Kidney capillary endothelial cell (primary cell): ENCODE data around the gene ASTN2.

ENCODE experiments used
- DNase-seq: peaks from one replicate; pipeline ENCODE4 v3.0.0-alpha.2; 2018; ENCODE audit warnings: low spot score

ASTN2 gene

GRCh38 chr9:116558818-116559540 is 855.9 kb downstream of the ASTN2 start:
- DNase-seq, result no peak

DNA sequence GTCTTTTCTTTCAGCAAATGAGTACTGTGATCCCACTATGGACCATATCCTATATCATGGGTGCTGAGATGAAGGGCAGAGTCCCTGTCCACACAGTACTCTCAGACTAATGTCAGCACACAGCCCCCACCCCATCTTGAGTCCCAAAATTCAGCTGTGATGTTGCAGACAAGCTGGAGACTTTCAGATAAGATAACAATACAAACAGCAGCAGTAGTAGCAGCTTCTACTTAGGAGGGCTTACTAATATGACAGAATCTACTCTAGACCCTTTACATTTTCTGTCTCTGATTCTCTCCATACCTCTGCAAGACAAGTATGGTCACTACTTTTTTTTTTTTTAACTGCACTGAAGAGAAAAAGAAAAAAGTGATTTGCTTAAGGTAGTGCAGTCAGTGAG is 856.8 kb downstream of the ASTN2 start:
- no peak for DNase-seq

GRCh38 chr9:116555556-116556155 is 859.2 kb downstream of the ASTN2 start:
- DNase-seq, result no peak

GRCh38 chr9:116555119-116555518 is 859.7 kb downstream of the ASTN2 start:
- no peak for DNase-seq

DNA sequence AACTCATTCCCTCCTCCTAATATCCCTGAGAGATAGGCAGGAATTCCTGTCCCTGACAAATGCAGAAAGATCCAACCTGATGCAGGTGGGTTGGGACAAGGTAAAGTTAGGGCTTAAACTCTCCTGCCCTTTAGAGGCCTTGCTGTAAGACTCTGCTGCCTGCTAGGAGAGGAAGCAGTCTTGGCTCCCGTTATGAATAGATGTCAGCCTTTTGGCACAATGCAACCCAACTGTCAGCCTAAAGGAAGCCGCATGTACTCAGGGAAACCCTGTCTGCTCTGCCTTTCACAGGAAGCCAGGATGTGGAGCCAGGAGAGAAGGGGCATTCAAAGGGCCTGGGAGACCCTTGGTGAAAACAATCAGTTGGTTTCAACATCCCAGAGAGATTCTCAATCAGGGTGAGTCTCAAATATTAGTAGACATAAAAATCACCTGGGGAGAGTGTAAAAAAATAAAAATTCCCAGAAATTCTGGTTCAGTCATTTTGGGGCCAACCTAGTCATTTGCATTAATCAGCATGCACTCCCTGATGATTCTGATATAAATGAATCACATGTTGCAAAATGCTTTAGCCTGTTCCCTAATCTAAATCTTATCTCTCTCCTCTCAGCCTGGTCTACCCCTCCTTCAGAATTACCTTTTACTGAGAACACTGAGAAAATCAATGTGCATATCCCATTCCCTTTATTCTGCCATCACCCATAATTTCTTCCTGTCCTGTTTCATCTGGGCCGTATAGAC is 864.0 kb downstream of the ASTN2 start:
- DNase-seq, result no peak

- DNase-seq, result no peak
These were observed 864.8 kb downstream of the ASTN2 start for GRCh38 chr9:116549786-116550660.

GRCh38 chr9:116549061-116549664 is 865.7 kb downstream of the ASTN2 start:
- no peak for DNase-seq

DNA sequence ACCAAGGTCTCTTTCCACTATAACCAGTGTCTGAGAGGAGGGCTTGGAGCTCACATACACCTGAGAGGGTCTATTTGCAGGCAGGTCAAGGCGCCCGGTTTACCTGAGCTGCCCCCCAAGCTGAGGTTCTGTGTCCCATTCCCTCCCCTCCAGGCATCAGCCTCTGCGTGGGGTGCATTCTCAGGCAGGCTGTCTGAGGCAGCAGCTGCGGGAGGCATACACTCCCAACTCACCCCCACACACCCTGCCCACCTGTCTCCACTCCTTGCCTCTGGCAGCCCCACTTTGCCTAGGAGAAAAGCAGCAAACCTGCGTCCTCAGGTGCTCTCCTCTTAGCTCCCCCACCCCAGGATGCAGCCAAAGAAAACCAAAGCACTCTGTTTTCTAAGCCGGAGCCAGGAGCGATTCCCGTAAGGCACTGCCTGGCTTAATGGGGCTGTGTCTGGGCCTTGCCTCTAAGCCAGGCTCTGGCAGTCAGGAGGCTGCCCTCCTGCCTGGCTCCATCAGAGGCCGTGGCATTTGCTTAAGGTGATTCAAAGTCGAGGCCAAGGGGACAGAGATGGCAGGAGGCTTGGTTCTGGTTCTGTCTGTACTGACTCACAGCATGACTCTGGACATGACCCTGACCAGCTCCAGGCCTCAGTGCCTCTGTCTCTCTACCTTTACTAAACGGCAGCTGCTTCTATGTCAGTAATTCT is 867.0 kb downstream of the ASTN2 start:
- no peak for DNase-seq

DNA sequence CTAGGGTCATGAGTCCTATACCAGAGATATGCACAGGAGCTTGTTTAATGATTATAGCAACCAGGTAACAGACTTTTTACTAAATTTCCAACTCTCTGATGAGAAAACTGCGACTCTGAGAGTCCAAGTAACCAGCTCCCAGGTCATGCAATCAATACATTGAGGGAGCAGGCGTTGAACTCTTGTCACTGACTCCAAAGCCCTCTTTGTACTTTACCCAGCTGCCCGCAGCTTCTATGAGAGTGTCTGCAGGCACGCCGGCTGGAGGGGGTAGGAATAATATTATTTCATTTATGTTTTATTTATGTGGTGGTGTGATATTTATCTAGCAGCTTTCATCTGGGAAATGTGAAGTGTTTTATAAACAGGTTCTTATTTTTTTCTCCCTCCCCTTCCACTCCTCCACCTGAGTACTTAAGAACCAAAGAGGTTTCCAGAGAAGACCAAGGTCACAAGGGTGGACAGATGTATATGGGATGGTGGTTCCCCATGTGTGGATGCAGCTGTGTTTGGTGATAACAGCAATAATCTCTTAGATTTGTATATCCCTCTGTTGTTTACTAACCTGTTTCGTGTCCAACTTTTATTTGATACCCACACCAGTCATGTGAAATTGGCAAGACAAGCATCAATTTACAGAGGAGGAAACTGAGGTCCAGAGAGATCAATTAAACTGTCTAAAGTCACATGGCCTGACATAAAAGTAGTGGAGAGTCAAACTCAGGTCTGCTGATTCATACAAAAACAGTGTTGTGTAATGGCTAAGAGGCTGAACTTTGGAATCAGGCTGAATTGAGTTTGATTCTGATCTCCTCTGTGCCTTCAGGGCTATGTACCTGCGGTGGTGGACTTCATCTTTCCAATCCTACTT is 867.9 kb downstream of the ASTN2 start:
- no peak for DNase-seq

GRCh38 chr9:116544896-116545295 is 870.0 kb downstream of the ASTN2 start:
- DNase-seq, result no peak

- no peak for DNase-seq
These were observed 871.0 kb downstream of the ASTN2 start for GRCh38 chr9:116543731-116544400.

DNA sequence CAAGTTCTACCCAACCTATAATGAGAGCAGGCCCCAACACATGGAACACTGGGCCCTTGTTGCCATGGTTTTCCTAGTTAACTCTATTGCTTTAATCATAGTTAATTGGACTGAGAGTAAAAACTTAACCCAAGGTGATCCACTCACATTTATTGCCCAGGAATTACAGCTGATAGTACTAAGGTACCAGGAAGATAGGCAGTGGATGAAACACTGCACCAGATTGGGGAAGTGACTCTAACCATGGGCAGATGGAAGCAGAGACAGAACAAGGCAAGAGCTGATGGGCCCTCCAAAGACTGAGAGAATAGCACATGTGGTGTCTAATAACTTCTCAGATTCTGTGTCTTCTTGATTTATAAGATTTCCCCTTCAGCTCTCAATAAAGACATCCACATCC is 873.5 kb downstream of the ASTN2 start:
- DNase-seq, result no peak

DNA sequence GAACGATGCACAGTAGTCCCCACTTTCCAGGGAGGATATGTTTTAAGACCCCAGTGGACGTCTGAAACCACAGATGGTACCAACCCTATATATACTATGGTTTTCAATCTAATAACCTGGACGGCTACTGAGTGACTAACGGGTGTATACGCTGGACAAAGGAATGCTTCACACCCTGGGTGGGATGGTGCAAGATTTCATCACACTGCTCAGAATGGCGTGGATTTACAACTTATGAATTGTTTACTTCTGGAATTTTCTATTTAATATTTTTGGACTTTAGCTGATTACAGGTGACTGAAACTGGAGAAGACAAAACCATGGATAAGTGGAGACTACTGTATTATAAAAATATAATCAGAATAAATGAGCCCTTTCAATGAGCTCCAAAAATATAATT is 875.3 kb downstream of the ASTN2 start:
- no peak for DNase-seq

DNA sequence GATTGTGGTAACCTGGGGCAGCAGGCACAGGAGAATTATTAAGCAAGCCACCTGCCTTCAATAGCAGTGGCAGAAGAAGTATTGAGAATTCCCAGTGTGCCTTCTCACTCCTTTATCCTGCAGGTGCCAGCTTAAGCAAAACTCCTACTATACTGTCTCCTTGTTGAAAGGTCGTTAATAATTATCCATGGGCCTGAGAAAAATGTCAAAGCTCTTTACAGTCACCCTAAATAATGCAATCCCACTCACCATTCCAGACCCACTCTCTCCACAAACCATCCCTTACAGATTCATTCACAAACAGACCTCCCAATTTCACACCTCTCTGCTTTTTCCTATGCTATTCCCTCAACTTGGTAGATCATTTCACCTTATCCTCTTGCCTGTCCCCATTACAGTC is 889.2 kb downstream of the ASTN2 start:
- no peak for DNase-seq

GRCh38 chr9:116524778-116525470 is 889.9 kb downstream of the ASTN2 start:
- no peak for DNase-seq

- no peak for DNase-seq
These were observed 894.6 kb downstream of the ASTN2 start for GRCh38 chr9:116520218-116520617.

DNA sequence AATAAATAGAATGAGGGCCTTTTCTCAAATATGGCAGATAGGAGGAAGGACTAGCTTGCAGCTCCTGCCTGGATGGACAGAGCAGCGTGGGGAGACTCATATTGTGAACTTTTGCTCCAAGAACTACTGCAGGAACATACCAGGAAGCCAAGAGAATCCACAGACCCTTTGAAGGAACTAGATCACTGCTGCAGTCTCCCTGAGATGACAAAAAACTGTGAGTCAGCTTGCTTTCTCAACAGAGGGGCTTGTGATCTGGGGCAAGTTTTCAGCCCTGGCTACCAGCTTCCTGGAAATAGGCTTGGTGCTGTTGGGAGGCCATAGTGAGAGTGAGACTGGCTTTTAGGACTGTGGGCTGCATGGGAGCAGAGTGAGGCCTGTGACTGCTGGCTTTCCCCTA is 898.4 kb downstream of the ASTN2 start:
- no peak for DNase-seq

GRCh38 chr9:116515541-116515940 is 899.3 kb downstream of the ASTN2 start:
- no peak for DNase-seq

GRCh38 chr9:116506685-116507084 is 908.2 kb downstream of the ASTN2 start:
- no peak for DNase-seq
